Esophagus squamous epithelium (tissue), 4 donors: ENCODE data around the gene FGF23.

Source experiments
- POLR2A ChIP-seq, 4 donors: fragments of 450-650 bp; IDR thresholded peaks; one replicate each; pipeline ENCODE4 v1.6.1; 2017; ENCODE audit warnings: antibody characterized with exemption in 4 of 4, mild to moderate bottlenecking in 4 of 4, moderate library complexity in 3 of 4
- TF ChIP-seq, protein P1 (sequence below), 6 experiments: fragments of 450-650 bp in 4 of 6; fragments of 200-600 bp in 2 of 6; sonication (generic) in 2 of 6; IDR thresholded peaks; one replicate each; pipeline ENCODE4 v1.5.1; 2016 to 2019; ENCODE audit warnings: antibody characterized with exemption in 6 of 6, mild to moderate bottlenecking in 4 of 6, moderate library complexity in 4 of 6

DNA sequence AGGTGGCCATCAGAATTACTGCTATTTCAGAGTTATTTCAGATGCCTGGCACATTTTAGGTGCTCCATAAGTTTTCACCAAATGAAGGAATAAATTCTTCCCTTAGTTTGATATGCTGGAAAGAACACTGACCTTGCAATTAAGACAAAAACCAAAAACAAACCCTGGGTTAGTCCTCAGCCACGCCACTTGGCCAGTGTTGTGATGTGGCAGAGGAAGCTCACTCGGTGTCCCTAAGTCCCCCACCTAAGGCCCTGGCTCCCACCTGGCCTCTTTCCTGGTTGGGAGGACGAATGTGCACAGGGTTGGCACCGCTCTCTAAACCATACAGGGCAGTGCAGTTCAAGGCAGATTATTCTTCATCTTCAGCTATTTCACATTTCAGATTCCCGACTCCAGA lies 13.7 kb upstream of the FGF23 start:
- TF ChIP-seq POLR2A (IDR thresholded peaks at IDR 0.05), result no peak
- TF ChIP-seq, protein P1, sequence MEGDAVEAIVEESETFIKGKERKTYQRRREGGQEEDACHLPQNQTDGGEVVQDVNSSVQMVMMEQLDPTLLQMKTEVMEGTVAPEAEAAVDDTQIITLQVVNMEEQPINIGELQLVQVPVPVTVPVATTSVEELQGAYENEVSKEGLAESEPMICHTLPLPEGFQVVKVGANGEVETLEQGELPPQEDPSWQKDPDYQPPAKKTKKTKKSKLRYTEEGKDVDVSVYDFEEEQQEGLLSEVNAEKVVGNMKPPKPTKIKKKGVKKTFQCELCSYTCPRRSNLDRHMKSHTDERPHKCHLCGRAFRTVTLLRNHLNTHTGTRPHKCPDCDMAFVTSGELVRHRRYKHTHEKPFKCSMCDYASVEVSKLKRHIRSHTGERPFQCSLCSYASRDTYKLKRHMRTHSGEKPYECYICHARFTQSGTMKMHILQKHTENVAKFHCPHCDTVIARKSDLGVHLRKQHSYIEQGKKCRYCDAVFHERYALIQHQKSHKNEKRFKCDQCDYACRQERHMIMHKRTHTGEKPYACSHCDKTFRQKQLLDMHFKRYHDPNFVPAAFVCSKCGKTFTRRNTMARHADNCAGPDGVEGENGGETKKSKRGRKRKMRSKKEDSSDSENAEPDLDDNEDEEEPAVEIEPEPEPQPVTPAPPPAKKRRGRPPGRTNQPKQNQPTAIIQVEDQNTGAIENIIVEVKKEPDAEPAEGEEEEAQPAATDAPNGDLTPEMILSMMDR (IDR thresholded peaks at IDR 0.05), result no peak
